NCI-H187 treated with DMSO at 0.1 percent for 48 hours (cell line): ENCODE data around the gene RARA.
"Not testable (repeated sequence)": the region's sequence is repeated elsewhere in the genome, so short reads cannot be mapped to it uniquely, and the experiment has no call there.

ENCODE experiments used
- DNase-seq: peaks from one replicate; lab custom pipeline; 2025; lab: John Stamatoyannopoulos, UW

Gene RARA

GRCh38 chr17:40298726-40299125 lies 10.3 kb upstream of the RARA start:
- no peak for DNase-seq

GRCh38 chr17:40299159-40299757 lies 9.7 kb upstream of the RARA start:
- DNase-seq: not testable (repeated sequence)

- DNase-seq: no peak
Observed at GRCh38 chr17:40301315-40301714, 7.7 kb upstream of the RARA start.

- no peak for DNase-seq
Observed at GRCh38 chr17:40303009-40303657, 5.8 kb upstream of the RARA start.

DNA sequence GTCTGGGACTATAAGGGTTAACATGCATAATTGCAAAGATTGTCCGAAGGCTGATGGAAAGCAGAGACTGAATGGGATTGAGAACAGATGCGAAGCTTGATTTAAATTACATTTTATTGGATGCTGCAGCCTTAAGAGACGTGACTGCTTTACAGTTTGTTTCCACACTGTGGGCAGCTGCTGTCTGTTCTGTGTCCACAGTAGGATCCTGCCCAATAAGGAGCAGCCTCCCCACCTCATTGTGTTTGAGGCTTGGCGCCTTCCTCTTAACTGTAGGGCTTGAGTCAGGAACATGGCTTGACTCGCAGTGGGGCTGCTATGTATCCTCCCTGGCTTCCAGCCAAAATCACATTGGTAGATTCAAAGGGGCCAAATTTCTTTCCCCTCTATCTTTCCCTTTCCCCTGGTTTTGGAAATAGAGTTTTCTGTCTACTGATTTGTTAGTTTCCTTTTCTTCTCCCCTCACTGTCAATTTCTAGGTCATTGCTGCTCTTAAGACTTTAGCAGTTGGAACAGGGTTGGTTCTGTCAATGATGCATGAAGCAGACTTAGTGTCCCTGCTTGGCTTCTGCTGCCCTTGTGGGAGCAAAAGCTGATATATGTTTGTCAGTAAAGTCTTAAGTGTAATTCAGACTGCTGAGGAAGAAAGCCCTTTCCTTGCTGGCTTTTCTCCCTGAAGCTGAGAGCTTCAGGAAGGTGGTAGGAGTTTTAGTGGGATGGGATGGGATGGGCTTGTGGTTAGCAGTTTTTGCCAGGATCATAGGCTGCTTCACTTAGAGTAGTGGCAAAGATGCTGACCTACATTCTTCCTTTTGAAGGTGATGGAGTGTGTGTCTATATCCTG lies 5.0 kb upstream of the RARA start:
- no peak for DNase-seq

- not testable (repeated sequence) for DNase-seq
Observed at GRCh38 chr17:40304552-40304863, 4.5 kb upstream of the RARA start.

GRCh38 chr17:40304866-40305265 lies 4.1 kb upstream of the RARA start:
- DNase-seq: not testable (repeated sequence)

GRCh38 chr17:40306395-40306794 lies 2.6 kb upstream of the RARA start:
- DNase-seq: no peak

GRCh38 chr17:40307001-40307730 lies 1.8 kb upstream of the RARA start:
- DNase-seq: no peak

DNA sequence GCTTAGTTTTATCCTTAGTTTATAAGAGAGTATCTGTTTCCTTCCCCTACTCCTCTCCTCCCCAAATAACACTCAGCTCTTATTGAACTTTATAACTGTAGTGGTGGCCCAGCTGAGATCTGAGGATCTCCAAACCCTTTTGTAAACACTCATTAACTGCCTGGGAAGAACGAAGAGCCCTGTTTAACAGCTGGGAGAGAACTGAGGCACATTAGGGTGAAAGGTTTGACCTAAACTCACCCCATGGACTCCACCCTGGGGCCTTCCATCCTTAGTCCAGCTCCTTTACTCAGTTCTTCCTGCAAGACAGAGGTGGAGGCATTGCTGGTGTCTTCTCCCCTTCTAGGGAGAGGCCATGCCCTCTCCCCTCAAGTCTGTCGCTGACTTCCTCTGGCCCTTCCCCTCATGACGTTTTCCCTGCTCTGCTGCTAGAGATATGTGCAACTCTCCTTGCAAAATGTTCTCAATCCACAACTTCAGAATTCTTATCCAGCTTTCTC lies 1.2 kb upstream of the RARA start:
- DNase-seq: no peak

DNA sequence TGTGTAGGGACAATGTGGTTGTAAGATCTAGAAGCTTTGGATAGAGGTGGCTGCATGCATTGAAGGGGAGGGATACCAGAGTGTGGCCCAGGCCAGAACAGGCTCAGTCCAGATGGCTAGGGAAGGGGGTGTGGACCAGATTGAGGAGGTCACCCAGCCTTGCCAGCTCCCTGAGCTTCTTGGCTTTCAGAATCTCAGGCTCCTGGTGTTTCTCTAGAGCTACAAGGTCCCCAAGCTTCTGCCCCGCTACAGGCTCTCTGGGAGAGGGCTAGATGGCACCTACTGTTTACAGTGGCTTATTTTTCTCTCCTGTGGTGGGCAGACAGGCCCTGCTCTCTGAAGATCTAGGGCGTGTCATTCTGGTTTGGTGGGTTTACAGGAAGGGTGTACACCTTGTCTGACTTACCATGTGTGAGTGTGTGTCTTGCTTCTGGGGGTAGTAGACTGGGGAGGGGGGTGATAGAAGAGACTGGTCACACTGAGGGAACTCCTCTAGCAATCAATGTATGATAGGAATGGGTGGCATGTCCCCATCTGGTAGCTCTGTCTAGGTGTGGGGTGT lies 1.1 kb downstream of the RARA start:
- no peak for DNase-seq

DNA sequence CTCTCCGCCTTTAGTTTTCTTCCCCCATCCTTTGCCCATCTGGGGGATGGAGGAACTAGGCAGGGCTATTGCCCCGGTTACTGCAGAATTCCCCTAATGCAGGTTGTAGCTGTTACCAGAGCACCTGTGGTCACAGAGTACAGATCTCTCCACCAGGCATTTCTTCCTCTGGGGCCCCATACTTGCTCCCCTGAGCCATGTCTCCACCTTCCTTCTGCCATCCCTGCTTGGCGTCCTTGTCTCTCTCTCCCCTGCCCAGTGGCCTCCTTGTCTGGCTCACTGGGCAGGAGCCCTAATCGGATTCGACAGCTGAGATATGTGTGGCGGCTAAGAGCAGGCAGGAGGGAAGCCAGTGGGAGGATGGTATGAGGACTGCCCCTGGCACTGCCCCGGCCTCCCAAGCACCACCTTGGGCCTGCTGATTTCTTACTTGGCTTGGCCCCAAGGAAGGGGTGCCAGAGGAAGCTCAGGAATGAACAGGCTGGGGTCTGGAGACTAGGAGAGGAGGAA lies 2.0 kb downstream of the RARA start:
- no peak for DNase-seq

DNA sequence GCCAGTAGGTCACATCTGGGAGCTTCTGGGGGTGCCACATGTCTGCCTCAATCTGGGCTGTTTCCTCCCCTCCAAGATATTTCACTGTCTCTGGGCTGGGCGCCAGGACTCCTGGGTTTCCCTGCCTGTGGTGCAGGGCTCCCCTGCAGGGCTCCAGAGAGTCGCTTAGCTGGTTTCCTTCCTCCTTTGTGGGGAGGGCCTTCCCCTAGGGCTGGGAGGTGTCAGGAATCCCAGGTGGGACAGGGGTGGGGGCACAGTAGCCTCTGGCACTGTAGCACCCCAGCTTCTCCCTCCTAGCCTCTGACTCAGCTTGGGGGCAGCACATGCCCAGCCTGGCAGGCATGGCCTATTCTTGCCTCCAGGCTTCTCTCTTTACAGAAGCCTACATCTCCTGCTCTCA lies 2.6 kb downstream of the RARA start:
- DNase-seq: no peak

DNA sequence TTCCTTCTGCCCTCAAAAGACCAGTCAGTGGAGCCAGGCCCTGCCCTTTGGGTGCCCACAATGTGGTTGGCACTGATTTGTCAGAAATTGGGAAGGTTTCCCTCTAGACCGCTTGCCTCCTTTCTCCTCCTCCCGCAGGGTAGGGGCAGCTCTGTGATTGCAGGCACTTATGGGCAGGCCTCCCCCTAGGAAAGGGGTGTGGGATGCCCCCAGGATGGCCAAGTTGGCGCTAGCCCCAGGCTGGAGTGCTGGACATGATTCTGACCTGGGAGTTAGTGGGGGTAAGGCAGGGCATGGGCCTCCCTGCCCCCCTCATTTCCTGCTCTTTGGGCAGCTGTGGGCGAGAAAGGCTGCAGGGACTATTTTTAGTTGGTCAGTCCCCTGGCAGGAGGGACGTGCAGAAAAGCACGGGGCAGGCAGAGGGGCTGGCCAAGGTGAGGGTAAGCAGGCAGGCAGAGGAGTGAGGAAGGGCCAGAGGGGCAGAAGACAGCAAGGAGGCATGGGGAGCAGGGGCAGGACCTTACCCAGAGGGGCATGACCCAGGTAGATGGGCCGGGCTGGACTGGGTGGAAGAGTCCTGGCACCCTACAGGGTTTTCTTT lies 3.3 kb downstream of the RARA start:
- DNase-seq: no peak

- no peak for DNase-seq
Observed at GRCh38 chr17:40312893-40313667, 4.1 kb downstream of the RARA start.

- DNase-seq: no peak
Observed at GRCh38 chr17:40313668-40314583, 4.9 kb downstream of the RARA start.

DNA sequence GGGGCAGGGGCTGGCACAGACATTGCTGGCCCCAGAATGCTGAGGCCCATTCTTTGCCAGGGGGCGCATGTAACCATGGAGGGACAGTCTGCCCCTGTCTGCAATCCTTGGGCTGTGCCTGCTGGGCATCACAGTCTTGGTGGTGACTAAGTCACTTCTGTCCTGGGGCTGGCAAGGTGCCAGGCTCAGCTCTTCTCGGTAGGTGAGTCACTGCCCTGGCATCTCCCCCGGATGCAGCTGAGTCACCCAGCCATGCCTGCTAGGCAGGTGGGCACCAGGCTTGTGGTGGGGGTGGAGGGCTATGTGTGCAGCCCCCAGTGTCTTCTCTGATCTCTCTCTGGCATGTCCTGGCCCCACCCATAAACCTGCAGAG lies 5.6 kb downstream of the RARA start:
- DNase-seq: no peak

- DNase-seq: no peak
Observed at GRCh38 chr17:40315206-40315605, 6.2 kb downstream of the RARA start.

DNA sequence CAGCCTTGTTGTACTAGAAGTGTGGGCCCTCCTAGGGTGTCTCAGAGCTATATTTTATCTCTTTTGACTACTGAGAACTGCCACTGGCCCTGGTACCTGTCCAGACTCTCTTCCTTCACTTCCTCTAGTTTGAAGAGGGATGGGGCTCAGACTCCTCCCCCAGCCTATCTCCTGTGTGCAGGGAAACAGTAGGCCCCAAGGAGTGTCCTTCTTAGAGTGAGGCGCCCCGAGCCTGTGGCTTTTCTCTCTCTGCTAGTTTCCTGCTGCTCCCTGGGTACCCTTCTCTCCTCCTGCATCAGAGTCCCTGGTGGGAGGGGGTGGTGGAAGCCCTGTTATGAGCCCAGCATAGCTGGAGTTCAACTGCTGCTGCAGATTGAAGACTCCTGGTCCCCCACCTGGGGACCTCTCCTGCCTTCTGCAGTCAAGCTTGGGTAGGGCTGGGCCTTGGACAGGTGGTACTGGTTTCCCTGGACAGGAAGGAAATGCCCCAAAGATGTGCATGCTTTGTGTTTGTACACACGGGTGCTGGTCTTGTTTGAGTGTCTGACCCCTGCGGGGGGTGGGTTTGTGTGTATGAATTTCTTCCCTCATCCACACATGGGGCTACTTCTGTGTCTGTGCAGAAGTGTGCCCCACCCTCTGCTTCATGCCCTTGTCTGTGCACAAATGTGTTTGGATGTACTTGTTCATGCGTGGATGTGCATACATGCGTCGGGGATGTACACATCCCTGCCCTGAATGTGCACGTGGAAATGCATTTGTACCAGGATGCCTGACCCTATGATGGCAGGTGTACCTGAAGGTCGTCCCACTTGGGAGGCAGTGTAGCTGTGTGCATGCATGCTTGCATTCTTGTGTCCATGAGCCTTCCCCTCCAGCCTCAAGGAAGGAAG lies 6.9 kb downstream of the RARA start:
- DNase-seq: no peak
